ENCODE measurements around the gene AGFG1. TPM values are rescaled to one million over a fixed set of nuclear protein-coding genes. Genes with fewer than 3 reads are reported as not detected.

Gene AGFG1
- total RNA-seq, 3 donors from 2014 or later = 69.2 to 76.3 (median 73.0) TPM

GRCh38 chr2:227462462-227462951 lies 9.4 kb upstream of the AGFG1 start:
- ATAC-seq = no peak
- Histone ChIP-seq H3K4me1 (ENCODE audit: low read depth) (peaks cover 14% of the 10 kb centered on the region), H3K9me3 (no peaks in the 10 kb centered on the region), H3K4me3 (no peak overlapping the region), H3K36me3 (ENCODE audit: low read depth) (no peaks in the 10 kb centered on the region)
- TF ChIP-seq CTCF (IDR thresholded peaks at IDR 0.05) = no peak
- DNase-seq = no peak
- intact Hi-C loops (cut with DNase I, micrococcal nuclease) = no loop called here

DNA sequence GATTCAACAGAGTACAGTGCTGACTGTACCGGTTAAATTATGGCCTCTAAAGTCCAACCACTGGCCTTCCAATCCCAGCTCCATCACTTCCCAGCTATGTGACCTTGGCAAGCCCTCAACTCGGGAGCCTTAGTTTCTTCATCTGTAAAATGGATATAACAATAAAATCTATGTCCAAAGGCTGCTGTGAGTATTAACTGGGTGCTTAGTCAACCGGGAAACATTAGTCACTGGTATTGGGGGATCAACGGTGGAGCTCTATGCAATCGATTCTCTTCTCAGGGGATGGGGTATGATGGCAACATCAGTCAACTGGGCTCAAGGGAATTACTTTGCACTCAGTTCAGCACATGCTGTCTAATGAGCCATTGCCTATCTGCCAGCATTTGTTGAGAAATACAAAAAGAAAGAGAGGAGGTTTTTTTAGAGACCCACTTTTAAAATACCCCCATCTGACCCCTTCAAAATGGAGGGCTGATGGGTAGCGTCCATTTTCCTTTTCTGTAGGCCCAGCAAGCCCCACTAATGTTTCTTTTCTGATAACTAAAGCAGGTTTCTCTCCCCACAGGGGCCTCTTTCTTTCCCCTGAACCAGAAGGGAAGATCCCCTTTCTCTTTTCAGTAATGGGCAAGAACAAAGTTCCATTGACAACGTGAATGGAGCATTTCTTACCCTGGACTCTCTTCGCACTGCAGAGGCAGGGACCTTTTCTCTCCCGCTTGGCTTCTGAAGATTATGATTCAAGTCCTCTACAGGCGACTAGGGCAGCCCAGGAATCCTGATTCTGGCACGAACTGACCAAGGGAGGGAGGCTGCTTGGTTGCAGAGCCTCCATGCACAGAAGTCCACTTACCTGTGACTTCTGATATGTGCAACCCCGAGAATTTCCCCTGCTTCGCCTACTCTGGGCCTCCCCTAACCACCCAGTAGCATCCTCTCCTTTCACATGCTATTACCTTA lies 8.7 kb upstream of the AGFG1 start:
- H3K9me3 ChIP-seq = no peaks in the 10 kb centered on the region
- H3K4me3 ChIP-seq = no peak overlapping the region
- H3K36me3 ChIP-seq (ENCODE audit: low read depth) = no peaks in the 10 kb centered on the region
- TF ChIP-seq CTCF (IDR thresholded peaks at IDR 0.05) = no peak
- H3K4me1 ChIP-seq (ENCODE audit: low read depth) = peaks cover 14% of the 10 kb centered on the region
- ATAC-seq = no peak
- intact Hi-C loops (cut with DNase I, micrococcal nuclease) = no loop called here
- no peak for DNase-seq

DNA sequence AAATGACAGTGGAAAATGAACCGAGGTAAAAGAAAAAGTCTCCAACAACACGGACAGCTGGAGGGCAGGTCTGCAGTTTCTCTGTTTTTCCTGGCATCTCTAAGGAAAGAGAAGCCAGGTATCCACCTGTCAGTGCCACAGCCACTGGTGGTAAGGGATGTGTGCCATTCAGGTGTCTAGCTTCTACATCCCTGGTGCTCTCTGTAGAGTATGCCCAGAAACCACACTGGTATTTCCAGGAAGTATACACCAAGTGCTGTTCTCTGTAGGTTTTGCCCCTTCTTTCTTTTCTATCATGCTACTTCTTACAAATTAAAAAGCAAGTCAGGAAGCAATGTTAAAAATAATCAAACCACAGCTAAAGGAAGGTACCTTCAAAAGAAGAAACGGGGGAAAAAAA lies 7.6 kb upstream of the AGFG1 start:
- no peak for TF ChIP-seq CTCF (IDR thresholded peaks at IDR 0.05)
- H3K4me3 ChIP-seq = no peak overlapping the region
- no peak for DNase-seq
- ATAC-seq = no peak
- intact Hi-C loops (cut with DNase I, micrococcal nuclease) = no loop called here
- H3K9me3 ChIP-seq = no peaks in the 10 kb centered on the region
- H3K4me1 ChIP-seq (ENCODE audit: low read depth) = peaks cover 14% of the 10 kb centered on the region
- no peaks in the 10 kb centered on the region for H3K36me3 ChIP-seq (ENCODE audit: low read depth)

DNA sequence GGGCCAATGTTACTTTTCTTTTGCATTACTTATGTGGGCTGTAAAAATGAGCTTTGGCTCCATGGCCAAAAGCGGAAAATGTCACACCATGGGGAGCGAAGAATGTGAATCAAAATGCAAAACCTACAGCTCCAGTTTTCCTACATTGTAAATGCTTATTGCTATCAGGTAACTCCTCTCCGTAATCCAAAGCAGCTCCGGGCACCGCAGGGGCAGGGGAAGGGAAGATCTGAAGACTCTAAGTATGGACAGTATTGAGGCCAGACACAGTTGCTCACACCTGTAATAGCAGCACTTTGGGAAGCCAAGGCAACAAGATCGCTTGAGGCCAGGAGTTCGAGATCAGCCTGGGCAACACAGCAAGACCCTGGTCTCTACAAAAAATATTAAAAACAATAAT lies 7.1 kb upstream of the AGFG1 start:
- H3K9me3 ChIP-seq = no peaks in the 10 kb centered on the region
- intact Hi-C loops (cut with DNase I, micrococcal nuclease) = no loop called here
- no peak for TF ChIP-seq CTCF (IDR thresholded peaks at IDR 0.05)
- H3K4me1 ChIP-seq (ENCODE audit: low read depth) = peaks cover 14% of the 10 kb centered on the region
- H3K36me3 ChIP-seq (ENCODE audit: low read depth) = no peaks in the 10 kb centered on the region
- ATAC-seq (no peak), DNase-seq (no peak)
- H3K4me3 ChIP-seq = no peak overlapping the region

DNA sequence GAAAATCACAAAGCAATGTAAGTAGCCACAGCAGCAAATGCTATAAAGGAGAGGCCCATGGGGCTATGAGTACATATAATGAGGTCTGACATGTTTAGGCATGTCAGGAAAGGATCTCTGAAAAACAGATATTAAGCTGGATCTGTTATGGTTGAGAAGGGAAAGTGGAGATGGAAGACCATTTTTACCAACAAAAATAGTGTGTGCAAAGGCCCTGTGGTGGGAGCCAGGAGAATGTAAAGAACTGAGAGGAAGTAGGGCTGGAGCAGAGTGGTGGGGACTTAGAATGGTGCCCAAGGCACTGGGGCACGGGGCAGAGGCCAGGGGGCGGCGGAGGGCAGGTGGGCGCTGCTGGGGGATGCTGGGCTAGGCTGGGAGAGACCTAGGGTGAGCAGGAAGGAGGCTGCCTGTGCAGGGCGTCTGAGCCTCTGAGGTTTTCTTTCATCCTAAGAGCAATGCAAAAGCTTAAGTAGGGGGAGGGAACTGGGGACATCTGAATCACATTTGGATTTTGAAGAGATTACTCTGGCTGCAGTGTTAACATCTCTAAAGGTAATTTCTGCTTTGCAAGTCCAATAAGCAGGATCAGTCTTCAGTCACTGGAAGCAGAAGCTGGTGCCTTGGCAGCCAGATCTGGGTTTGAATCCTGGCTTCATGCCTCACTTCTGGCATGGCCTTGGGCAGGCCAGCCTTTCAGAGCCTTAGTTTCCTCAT lies 4.9 kb upstream of the AGFG1 start:
- peaks cover 14% of the 10 kb centered on the region for H3K4me1 ChIP-seq (ENCODE audit: low read depth)
- no peak overlapping the region for H3K4me3 ChIP-seq
- no peak for ATAC-seq

More for the DNA sequence above, 4.9 kb upstream of the AGFG1 start:
- no peak for DNase-seq
- TF ChIP-seq CTCF (IDR thresholded peaks at IDR 0.05) = no peak
- Histone ChIP-seq H3K9me3 (no peaks in the 10 kb centered on the region), H3K36me3 (ENCODE audit: low read depth) (no peaks in the 10 kb centered on the region)
- intact Hi-C loops (cut with DNase I, micrococcal nuclease) = no loop called here
